Measurements from ENCODE around the gene SAE1.

SAE1 gene

DNA sequence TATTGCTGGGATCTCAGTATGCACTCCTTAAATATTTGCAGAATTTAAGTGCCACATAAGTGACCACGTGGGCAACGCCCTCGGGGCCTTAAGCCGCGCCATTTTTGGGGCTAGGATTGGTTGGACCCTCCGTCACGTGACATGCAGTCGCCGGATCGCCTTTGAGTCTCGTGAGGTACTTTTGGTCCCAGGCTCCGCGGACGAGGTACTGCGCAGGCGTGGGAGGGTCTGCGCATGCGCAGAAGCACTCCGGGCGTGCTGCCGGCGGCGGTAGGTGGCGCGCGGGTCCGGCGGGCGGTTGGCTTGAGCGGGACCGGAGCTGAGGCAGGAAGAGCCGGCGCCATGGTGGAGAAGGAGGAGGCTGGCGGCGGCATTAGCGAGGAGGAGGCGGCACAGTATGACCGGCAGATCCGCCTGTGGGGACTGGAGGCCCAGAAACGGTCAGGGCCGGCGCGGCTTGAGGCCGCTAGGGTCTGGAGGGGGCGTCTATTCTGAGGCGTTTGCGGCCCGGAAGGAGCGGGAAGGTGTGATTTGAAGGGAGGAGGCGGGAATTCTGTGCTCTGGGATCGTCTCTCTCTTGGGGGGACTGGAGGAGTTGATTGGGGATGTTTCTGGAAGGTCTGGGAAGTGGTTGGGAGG, at the start of gene SAE1:
SAE1 (plus strand) TSS at position 247 of the 639 bp plus-strand sequence; CDS start at position 343, 96 bp downstream.
- peak; percentile 93 for DNase-seq (ENCODE audit: low read depth)
- TF ChIP-seq, protein P1, sequence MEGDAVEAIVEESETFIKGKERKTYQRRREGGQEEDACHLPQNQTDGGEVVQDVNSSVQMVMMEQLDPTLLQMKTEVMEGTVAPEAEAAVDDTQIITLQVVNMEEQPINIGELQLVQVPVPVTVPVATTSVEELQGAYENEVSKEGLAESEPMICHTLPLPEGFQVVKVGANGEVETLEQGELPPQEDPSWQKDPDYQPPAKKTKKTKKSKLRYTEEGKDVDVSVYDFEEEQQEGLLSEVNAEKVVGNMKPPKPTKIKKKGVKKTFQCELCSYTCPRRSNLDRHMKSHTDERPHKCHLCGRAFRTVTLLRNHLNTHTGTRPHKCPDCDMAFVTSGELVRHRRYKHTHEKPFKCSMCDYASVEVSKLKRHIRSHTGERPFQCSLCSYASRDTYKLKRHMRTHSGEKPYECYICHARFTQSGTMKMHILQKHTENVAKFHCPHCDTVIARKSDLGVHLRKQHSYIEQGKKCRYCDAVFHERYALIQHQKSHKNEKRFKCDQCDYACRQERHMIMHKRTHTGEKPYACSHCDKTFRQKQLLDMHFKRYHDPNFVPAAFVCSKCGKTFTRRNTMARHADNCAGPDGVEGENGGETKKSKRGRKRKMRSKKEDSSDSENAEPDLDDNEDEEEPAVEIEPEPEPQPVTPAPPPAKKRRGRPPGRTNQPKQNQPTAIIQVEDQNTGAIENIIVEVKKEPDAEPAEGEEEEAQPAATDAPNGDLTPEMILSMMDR (IDR thresholded peaks at IDR 0.05; ENCODE audit: insufficient read depth, low read depth, low read length, missing control alignments): peak; percentile 16
- H3K4me3 ChIP-seq (ENCODE audit: low read length): peak within 1 kb of the TSS; percentile 95

DNA sequence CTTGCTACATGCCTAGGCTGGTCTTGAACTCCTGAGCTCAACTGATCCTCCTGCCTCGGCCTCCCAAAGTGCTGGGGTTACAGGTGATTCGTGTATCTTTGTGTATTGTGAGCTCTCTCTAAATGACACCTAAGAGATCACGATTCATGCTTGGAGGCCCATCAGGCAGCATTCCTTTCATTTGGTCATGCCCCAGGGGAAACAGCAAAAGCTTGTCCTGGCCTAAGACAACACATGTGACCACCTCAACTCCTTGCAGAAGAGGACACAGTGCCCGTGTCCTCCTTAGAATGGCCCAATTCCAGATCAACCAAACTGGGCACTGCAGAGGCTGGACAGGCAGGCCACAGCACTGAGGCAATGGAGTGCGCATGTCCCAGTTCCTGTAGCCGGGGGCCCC, 49.5 kb upstream of the SAE1 start:
- TF ChIP-seq, protein P1 (IDR thresholded peaks at IDR 0.05; ENCODE audit: insufficient read depth, low read depth, low read length, missing control alignments): no peak
- no peak overlapping the region for H3K4me3 ChIP-seq (ENCODE audit: low read length)
- DNase-seq (ENCODE audit: low read depth): peak; percentile 30

DNA sequence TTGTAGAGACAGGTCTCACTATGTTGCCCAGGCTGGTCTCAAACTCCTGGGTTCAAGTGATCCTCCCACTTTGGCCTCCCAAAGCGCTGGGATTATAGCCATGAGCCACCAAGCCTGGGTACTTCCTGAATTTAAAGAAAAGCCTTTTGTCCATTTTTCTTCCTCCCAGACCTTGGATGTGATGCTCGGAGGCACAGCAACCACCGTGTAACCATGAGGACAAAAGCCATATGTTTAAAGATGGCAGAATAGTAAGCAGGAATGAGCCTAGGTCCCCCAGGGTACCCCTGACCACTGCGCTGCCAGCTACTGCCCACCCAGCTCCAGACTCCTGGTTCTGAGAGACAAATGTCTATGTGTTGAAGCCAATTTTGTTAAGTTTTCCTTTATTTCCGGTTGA, 48.1 kb upstream of the SAE1 start:
- TF ChIP-seq, protein P1 (IDR thresholded peaks at IDR 0.05; ENCODE audit: insufficient read depth, low read depth, low read length, missing control alignments): no peak
- DNase-seq (ENCODE audit: low read depth): no peak
- no peak overlapping the region for H3K4me3 ChIP-seq (ENCODE audit: low read length)

DNA sequence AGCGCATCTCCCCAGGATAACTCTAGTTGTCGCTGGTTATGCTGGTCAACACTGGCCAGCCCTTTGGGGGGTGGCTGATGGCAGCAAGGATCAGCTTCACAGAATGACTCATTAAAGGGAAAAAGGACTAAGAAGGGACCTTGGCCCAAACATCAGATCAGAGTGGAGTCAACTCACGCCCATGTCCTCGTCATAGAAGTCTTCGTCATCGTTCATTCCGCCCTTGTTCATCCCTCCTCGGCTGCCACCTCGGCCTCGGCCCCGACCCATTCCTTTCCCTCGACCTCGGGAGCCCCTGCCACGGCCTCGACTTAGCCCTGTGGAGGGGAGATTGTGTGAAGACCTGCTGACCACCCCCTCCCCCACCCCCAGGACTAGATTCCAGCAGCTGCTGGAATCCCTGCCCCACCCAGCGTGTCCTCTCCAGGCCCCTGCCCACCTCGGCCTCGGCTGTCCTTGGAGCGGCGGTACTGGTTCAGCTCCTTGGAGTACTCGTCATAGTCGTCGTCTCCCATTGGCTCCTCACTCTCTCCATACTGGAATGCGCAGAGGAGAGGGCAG, 45.7 kb upstream of the SAE1 start:
- TF ChIP-seq, protein P1 (IDR thresholded peaks at IDR 0.05; ENCODE audit: insufficient read depth, low read depth, low read length, missing control alignments): no peak
- no peak for DNase-seq (ENCODE audit: low read depth)
- H3K4me3 ChIP-seq (ENCODE audit: low read length): no peak overlapping the region

DNA sequence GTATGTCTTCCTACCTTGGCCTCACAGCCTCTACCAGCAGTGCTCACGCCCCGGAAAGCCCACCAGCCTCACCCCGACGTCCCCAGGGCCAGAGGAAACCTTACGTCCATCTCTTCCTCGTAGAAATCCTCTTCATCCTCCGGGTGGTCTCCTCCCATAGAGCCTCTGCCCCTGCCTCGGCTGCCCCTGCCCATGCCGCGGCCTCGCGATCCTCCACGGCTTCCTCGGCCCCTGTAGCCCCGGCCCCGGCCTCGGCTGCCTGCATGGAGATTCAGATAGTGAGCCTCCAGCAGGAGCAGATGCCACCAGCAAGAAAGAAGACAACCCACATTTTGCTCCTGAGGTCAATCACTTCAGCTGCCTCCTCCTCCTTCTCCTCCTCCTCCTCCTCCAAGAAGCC, 44.4 kb upstream of the SAE1 start:
- TF ChIP-seq, protein P1 (IDR thresholded peaks at IDR 0.05; ENCODE audit: insufficient read depth, low read depth, low read length, missing control alignments): no peak
- no peak overlapping the region for H3K4me3 ChIP-seq (ENCODE audit: low read length)

DNA sequence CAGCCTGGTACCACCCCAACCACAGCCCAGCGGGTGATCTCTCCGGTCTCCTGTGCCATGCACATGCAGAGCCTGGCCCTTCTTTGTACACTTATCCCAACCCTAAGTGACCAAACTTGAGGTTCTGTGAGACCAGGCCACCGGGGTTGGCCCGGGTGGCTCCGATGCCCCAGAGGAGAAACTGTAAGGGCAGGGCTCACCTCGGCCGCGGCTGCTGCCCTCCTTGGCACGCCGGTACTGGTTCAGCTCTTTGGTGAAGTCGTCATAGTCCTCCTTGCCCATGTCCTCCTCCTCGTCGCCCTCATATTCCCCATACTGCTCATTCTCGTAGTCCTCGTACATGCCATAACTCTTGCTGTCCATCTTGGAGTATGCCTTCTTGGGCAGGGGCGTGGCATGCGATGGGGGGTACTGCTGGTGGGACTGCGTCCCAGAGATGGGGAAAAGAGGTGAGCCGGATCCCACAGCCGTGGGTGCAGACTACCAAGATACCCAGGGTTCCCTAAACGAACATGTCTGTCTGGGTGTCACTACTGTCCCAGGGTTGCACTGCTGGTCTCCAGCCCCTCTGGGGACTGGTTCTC, 40.8 kb upstream of the SAE1 start:
- TF ChIP-seq, protein P1 (IDR thresholded peaks at IDR 0.05; ENCODE audit: insufficient read depth, low read depth, low read length, missing control alignments): no peak
- DNase-seq (ENCODE audit: low read depth): no peak
- H3K4me3 ChIP-seq (ENCODE audit: low read length): no peak overlapping the region

More for the DNA sequence above, 44.4 kb upstream of the SAE1 start:
- no peak for DNase-seq (ENCODE audit: low read depth)

All from epithelial cell of esophagus (primary cell).